GM21526 (cell line): Measurements from ENCODE around the gene ZNF846.
"Not testable (repeated sequence)": the region's sequence is repeated elsewhere in the genome, so short reads cannot be mapped to it uniquely, and the experiment has no call there.

Source experiments
- ATAC-seq: cut with Tn5 transposase; IDR thresholded peaks from one replicate; pipeline ENCODE4 v1.9.1; 2021; ENCODE audit warnings: moderate library complexity; ENCODE audit not compliant: unreplicated experiment, low FRiP score

Gene ZNF846

GRCh38 chr19:9768175-9769112 is at the start of gene ZNF846:
TSS of gene ZNF846 (minus strand) at chr19:9768738. CDS start at chr19:9764950, 3,788 bp downstream.
- peak; percentile 97 for ATAC-seq

DNA sequence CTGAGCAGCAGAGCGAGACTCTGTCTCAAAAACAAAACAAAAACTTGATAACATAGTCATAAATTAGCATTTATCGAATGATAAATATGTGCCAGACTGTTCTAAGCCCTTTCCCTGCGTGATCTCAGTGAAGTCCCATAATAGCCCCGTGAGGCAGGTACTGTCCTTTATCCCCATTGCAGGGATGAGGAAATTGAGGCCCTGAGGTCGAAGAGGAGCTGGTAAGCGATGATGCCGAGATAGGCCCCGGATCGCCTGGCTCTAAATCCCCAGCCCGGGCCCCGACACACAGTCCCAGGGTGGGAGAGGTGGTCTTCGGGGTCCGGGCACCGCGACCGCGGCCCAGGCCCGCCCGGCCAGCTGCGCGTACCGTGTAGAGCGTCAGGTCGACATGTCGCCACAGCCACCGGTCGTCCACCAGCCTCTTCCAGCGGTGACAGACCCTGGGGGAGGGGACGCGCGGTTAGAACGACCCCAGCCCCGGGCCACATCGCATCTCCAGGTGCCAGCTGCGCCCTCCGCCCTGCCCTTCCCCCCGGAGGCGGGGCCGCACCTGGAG is 49.7 kb upstream of the ZNF846 start:
- ATAC-seq: no peak

DNA sequence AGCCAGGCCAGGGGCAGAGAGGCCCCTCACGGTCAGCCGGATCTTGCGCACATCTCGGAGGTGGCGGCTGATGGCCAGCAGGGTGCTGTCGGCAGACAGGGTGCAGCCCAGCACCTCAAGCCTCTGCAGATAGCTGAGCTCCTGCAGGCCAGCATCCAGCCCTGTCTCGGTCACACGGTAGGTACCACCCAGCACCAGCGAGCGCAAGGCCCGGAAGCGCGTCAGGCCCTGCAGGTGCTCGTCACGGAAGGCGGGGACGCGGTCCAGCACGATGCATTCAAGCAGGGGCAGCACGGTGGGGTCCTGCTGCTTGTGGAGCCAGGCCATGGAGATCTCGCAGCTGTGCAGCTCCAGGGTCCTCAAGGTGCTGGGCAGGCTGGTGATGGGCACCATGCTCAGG is 42.6 kb upstream of the ZNF846 start:
- no peak for ATAC-seq

- ATAC-seq: no peak
Observed at GRCh38 chr19:9808855-9809824, 40.6 kb upstream of the ZNF846 start.

GRCh38 chr19:9806803-9807202 is 38.3 kb upstream of the ZNF846 start:
- no peak for ATAC-seq

DNA sequence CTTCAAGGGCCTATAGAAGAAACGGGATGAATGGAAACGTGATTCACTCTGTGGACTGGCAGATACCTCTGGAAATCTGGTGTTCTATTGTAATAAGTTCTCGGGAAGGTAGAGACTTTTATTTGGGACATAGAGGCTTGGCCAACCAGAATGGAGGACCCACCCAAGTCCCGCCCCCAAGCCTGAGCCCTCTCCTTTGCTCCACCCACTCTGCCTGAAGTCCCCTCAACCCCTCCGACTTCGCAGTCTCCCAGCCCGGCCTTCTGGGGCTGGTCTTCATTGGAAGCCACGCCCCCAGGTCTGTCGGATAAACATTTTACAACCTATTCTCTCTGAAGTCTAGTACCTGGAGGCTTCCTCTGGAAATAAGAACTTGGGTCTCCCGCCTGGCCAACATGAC is 33.4 kb upstream of the ZNF846 start:
- no peak for ATAC-seq

DNA sequence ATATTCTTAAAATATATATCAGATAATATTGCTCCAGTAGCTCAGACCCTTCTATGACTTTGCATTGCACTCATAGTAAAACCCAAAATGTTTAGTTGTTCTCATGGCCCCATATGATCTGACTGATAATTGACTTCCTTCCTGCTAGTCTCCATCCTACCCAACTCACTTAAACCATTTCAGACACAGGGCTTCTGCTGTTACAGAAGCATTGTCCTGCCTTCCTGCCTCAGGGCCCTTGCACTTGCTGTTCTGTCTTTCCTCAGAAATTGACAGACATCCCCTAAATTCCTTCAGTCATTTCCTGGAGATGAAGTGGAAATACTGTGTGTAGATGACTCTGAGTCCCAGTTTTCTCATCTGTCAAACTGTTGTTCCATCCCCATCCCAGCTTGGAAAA is 30.6 kb upstream of the ZNF846 start:
- no peak for ATAC-seq

DNA sequence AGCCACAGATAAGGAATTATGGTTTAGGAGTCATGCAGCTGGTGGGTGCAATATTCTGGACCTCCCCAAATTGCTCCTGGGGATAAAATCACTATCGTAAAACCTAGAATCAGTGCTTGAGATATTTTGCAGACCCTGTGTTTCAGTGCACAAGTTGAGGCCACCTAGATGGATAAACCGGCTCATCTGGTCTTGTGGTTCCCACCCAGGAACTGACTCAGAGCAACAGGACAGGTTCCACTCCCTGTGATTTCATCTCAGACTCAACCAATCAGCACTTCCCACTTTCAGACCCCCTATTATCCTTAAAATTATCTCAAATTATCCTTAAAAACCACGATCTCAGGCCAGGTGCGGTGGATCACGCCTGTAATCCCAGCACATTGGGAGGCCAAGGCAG is 29.3 kb upstream of the ZNF846 start:
- no peak for ATAC-seq

- peak; percentile 43 for ATAC-seq
Observed at GRCh38 chr19:9796113-9796773, 27.7 kb upstream of the ZNF846 start.

DNA sequence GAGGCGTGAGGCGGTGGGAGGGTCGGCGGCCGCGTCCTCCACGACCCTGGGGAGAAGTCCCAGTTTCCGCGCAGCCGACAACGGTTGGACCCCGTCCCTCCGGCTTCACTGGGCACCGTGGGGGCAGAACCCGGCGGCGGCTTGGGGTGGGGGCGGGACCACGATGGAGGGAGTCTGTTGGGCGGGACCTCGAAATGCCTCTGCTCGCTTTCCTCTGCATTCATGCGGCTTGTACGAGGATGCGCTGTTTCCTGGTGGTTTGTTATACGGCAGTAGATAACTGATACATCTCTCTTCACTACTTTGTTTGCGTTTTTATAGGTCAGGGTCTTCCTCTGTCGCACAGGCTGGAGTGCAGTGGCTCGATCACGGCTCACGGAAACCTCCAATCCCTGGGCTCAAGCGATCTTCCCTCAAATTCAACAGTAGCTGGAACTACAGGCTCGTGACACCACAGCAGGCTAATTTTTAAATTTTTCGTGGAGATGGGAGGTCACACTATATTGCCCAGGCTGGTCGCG is 24.6 kb upstream of the ZNF846 start:
- peak; percentile 8 for ATAC-seq

DNA sequence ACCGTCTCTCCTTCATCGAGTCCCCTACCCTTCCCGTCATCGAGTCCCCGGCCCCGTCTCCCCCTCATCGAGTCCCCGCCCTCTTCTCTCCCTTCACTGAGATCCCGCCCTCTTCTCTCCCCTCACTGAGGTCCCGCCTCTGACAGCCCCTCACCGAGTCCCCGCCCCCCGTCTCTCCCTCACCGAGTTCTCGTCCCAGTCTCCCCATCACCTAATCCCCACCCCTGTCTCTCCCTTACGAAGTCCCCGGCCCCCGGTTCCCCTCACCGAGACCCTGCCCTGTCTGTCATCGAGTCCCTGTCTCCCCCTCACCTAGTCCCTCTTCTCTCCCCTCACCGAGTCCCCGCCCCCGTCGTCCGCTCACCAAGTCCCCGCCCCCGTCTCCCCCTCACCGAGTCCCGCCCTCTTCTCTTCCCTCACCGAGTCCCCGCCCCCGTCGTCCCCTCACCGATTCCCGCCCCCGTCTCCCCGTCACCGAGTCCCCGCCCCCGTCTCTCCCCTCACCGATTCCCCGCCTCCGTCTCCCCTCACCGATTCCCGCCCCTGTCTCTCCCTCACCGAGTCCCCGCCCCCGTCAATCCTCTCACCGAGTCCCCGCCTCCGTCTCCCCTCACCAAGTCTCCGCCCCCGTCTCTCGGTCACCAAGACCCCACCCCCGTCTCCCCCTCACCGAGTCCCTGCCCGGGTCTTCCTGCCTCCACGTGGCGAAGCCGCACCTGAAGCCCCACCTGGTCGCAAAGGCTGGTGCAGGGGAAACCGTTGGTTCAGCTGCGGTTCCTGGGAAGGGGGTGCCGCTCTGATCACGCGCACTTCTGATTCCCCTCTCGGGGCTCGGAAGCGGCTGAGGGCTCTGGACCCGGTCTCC is 23.9 kb upstream of the ZNF846 start:
- ATAC-seq: peak; percentile 33

- ATAC-seq: peak; percentile 35
Observed at GRCh38 chr19:9791552-9792205, 23.1 kb upstream of the ZNF846 start.

GRCh38 chr19:9791073-9791367 is 22.5 kb upstream of the ZNF846 start:
- not testable (repeated sequence) for ATAC-seq

GRCh38 chr19:9789579-9789978 is 21.0 kb upstream of the ZNF846 start:
- ATAC-seq: not testable (repeated sequence)

DNA sequence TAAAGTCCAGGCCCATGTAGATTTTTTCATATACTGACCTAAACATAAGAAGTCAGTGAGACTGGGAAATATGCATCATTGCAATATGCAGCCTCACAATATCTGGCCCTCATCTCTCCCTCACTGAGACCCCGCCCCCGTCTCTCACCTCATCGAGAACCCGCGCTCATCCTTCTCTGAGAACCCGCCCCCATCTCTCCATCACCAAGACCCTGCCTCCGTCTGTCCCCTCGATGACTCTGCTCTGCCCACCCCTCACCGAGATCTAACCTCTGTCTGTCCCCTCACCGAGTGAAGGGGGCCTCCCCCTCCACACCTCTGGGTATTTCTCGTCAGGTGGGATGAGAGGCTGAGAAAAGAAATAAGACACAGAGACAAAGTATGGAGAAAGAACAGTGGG is 20.5 kb upstream of the ZNF846 start:
- ATAC-seq: no peak

GRCh38 chr19:9788604-9789003 is 20.1 kb upstream of the ZNF846 start:
- ATAC-seq: not testable (repeated sequence)

DNA sequence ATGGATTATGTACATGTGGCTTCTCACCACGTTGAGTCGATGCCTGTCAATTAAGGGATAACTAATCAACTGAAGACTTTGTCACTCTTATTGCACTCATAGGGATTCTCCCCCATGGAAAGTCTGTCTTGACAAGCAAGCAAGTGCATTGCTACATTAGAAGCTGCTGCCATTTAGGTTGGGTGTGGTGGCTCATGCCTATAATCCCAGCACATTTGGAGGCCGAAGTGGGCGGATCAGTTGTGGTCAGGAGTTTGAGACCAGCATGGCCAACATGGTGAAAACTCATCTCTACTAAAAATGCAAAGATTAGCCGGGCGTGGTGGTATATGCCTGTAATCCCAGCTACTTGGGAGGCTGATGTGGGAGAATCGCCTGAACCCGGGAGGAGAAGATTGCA is 18.3 kb upstream of the ZNF846 start:
- no peak for ATAC-seq

GRCh38 chr19:9786342-9786741 is 17.8 kb upstream of the ZNF846 start:
- no peak for ATAC-seq
